ENCODE data around the gene EPHA2. TPM values are rescaled to one million over a fixed set of nuclear protein-coding genes. Genes with fewer than 3 reads are reported as not detected.

Gene EPHA2
- total and polyA plus RNA-seq, 2 donors (not counting 3 experiments of a cell fraction or from before 2014, with no cell fraction given), result 141 to 147 TPM

- FAIRE-seq (peak; percentile 100), DNase-seq (ENCODE audit: low read depth, low spot score) (peak; percentile 96)
- Histone ChIP-seq H2AFZ (ENCODE audit: low read depth, low read length) (no peak overlapping the region), H3K4me2 (ENCODE audit: insufficient read depth, low read length) (peak overlapping the region; percentile 66), H3K27ac (ENCODE audit: insufficient read depth, low read depth, low read length) (peak overlapping the region; percentile 94), H4K20me1 (replicated peaks; ENCODE audit: control insufficient read depth, extremely low read depth, insufficient read depth, low read length) (no peaks in the 10 kb centered on the region), H3K9me1 (replicated peaks; ENCODE audit: control insufficient read depth, extremely low read depth, insufficient read depth, low read length) (no peaks in the 10 kb centered on the region), H3K9ac (replicated peaks; ENCODE audit: extremely low read depth, insufficient read depth, low read length) (peak overlapping the region; percentile 73), H3K4me1 (ENCODE audit: control insufficient read depth, extremely low read depth, insufficient read depth, low read length) (peaks cover 30% of the 10 kb centered on the region), H3K9me3 (replicated peaks; ENCODE audit: control insufficient read depth, insufficient read depth, low read length) (no peaks in the 10 kb centered on the region), H3K27me3 (ENCODE audit: control insufficient read depth in 2 of 2, insufficient read depth in 2 of 2, low read length in 2 of 2) (no peaks in the 10 kb centered on the region), H3K4me3 (replicated peaks in 1 of 3; ENCODE audit: insufficient read depth in 1 of 3, low read depth in 1 of 3, low read length in 3 of 3) (no peak overlapping the region), H3K79me2 (ENCODE audit: control insufficient read depth, insufficient read depth, low read length) (peaks cover 3% of the 10 kb centered on the region), H3K36me3 (ENCODE audit: control insufficient read depth in 2 of 2, extremely low read depth in 1 of 2, insufficient read depth in 2 of 2, low read length in 2 of 2) (no peaks in the 10 kb centered on the region)
- peak; percentile 61 for TF ChIP-seq JUN (IDR thresholded peaks at IDR 0.05; ENCODE audit: borderline replicate concordance, insufficient read depth, insufficient read length, low read depth)
- TF ChIP-seq FOS (IDR thresholded peaks at IDR 0.05; ENCODE audit: borderline replicate concordance, insufficient read depth, low read length), result peak; percentile 84
- no peak for TF ChIP-seq GATA2 (IDR thresholded peaks at IDR 0.05; ENCODE audit: insufficient read depth, insufficient read length, low read depth, low read length)
- peak; percentile 85 for TF ChIP-seq POLR2A (IDR thresholded peaks at IDR 0.05; ENCODE audit: low read depth, low read length)
- TF ChIP-seq MYC (IDR thresholded peaks at IDR 0.05; ENCODE audit: low read depth, low read length), result peak; percentile 36
- TF ChIP-seq CTCF (IDR thresholded peaks at IDR 0.05; ENCODE audit: extremely low read depth in 1 of 2, insufficient read depth in 1 of 2, low read depth in 1 of 2, low read length in 2 of 2), result no peak
- TF ChIP-seq MAX (IDR thresholded peaks at IDR 0.05; ENCODE audit: insufficient read depth, insufficient read length), result no peak
- peak; percentile 92 for TF ChIP-seq POLR2AphosphoS5 (IDR thresholded peaks at IDR 0.05; ENCODE audit: insufficient read depth, low read depth, low read length)
- BruUV-seq (replicated peaks), result TSS peak; percentile 67
- intact Hi-C loops (cut with micrococcal nuclease), result loop anchor here (1.0 kb wide), 4 partner anchors 18 to 43 kb away; partner anchors contain the start of gene EPHA2
- dilution Hi-C loops (cut with MboI; ENCODE audit: extremely low pct_ligation_motif_present, low sequenced_read_pairs), result no loop called here
- CTCF ChIA-PET, result interaction anchor here (1.5 to 16.2 kb wide), 6 partner anchors 18 to 109 kb away, joined by 5 to 353 read pairs (median 13); partner anchors contain the start of genes EPHA2 and FAM131C
- POLR2A ChIA-PET, result interaction anchor here (0.6 to 2.2 kb wide), 5 partner anchors 27 to 113 kb away, joined by 5 to 17 read pairs (median 7); partner anchors contain the start of gene EPHA2
Measured at GRCh38 chr1:16181887-16182719, 26.2 kb upstream of the EPHA2 start.

All from endothelial cell of umbilical vein (primary cell).